ENCODE results near the gene CCDC187.

Gene CCDC187

GRCh38 chr9:136339173-136339957, 35.5 kb upstream of the CCDC187 start:
- DNase-seq (ENCODE audit: low read depth): peak; percentile 76
- no peak overlapping the region for H3K4me3 ChIP-seq (ENCODE audit: low read depth, low read length)
- TF ChIP-seq, protein P1, sequence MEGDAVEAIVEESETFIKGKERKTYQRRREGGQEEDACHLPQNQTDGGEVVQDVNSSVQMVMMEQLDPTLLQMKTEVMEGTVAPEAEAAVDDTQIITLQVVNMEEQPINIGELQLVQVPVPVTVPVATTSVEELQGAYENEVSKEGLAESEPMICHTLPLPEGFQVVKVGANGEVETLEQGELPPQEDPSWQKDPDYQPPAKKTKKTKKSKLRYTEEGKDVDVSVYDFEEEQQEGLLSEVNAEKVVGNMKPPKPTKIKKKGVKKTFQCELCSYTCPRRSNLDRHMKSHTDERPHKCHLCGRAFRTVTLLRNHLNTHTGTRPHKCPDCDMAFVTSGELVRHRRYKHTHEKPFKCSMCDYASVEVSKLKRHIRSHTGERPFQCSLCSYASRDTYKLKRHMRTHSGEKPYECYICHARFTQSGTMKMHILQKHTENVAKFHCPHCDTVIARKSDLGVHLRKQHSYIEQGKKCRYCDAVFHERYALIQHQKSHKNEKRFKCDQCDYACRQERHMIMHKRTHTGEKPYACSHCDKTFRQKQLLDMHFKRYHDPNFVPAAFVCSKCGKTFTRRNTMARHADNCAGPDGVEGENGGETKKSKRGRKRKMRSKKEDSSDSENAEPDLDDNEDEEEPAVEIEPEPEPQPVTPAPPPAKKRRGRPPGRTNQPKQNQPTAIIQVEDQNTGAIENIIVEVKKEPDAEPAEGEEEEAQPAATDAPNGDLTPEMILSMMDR (IDR thresholded peaks at IDR 0.05; ENCODE audit: insufficient read depth, low read depth, low read length, missing control alignments): peak; percentile 97

- no peak overlapping the region for H3K4me3 ChIP-seq (ENCODE audit: low read depth, low read length)
- no peak for DNase-seq (ENCODE audit: low read depth)
- TF ChIP-seq, protein P1 (IDR thresholded peaks at IDR 0.05; ENCODE audit: insufficient read depth, low read depth, low read length, missing control alignments): no peak
These were observed 34.6 kb upstream of the CCDC187 start for GRCh38 chr9:136338511-136338910.

DNA sequence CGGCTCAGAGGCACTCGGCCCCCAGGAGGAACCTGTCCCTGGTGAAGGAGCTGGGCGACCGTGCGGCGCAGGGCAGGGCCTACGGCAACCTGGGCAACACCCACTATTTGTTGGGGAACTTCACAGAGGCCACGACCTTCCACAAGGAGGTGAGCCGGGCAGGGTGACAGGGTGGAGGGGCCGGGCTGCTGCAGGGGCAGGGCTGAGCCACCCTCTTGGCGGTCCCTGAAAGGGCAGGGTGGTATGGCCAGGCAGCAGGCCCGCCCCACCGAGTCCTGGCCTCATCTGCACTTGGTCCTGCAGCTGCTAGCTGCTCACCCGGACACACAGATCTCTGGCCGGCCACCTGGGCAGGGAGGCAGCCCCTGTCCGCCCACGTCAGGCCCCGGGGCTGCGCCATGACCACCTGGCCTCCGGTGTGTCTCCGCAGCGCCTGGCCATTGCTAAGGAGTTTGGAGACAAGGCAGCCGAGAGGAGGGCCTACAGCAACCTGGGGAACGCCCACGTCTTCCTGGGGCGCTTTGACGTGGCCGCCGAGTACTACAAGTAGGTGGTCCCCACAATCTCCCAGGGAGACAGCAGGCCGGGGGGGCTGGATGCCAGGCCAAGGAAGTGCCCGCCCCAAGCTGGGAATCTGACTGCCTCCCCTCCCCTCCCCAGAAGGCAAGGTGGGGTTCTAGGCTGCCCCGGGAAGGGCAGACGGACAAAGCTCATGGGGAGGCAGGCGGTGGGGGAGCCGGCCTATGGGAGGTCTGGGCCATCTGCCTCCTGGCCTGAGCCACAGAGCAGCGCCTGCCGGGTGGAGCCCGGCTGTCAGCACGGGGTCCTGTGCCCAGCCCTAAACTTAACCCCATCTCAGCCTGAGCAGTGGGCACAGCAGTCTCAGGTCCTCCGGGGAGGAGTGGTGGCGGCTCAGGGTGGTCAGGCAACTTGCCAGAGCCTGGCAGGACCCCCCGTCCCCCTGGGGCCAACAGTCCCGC, 33.8 kb upstream of the CCDC187 start:
- TF ChIP-seq, protein P1 (IDR thresholded peaks at IDR 0.05; ENCODE audit: insufficient read depth, low read depth, low read length, missing control alignments): no peak
- no peak for DNase-seq (ENCODE audit: low read depth)
- H3K4me3 ChIP-seq (ENCODE audit: low read depth, low read length): no peak overlapping the region

GRCh38 chr9:136336881-136337280, 33.0 kb upstream of the CCDC187 start:
- TF ChIP-seq, protein P1 (IDR thresholded peaks at IDR 0.05; ENCODE audit: insufficient read depth, low read depth, low read length, missing control alignments): no peak
- no peak overlapping the region for H3K4me3 ChIP-seq (ENCODE audit: low read depth, low read length)
- no peak for DNase-seq (ENCODE audit: low read depth)

DNA sequence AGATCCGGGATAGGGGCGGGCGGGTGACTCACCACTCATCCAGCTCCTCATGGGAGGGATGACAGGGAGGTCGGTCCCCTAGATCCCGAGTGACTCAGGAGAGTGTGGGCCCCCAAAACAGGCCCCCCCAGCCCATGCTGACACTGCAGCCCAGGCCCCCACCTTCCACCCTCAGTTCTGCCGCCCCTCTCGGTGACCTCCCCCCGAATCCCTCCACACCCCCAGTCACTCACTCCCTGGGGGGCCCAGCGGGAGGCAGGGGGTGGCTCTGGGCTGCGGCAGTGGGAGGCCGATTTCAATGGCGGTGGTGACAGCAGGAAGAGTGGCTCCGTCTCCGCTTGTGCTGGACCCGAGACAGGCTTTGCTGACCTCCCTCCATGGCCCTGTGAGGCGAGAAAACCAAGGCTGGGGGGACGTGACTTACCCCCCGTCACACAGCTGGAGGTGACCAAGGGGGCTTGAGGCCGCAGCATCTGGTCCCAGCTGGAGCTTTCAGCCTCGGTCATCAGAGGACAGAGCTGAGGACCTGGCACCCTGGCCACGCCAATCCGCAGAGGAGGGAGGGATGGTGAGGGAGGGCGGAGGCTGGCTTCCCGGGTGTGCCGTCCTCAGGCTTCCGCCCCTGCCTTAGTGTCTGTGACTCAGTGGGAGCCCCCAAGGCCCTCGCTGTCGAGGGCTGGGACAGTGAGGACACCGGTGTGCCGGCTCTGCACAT, 32.4 kb upstream of the CCDC187 start:
- no peak overlapping the region for H3K4me3 ChIP-seq (ENCODE audit: low read depth, low read length)
- DNase-seq (ENCODE audit: low read depth): no peak
- TF ChIP-seq, protein P1 (IDR thresholded peaks at IDR 0.05; ENCODE audit: insufficient read depth, low read depth, low read length, missing control alignments): no peak

DNA sequence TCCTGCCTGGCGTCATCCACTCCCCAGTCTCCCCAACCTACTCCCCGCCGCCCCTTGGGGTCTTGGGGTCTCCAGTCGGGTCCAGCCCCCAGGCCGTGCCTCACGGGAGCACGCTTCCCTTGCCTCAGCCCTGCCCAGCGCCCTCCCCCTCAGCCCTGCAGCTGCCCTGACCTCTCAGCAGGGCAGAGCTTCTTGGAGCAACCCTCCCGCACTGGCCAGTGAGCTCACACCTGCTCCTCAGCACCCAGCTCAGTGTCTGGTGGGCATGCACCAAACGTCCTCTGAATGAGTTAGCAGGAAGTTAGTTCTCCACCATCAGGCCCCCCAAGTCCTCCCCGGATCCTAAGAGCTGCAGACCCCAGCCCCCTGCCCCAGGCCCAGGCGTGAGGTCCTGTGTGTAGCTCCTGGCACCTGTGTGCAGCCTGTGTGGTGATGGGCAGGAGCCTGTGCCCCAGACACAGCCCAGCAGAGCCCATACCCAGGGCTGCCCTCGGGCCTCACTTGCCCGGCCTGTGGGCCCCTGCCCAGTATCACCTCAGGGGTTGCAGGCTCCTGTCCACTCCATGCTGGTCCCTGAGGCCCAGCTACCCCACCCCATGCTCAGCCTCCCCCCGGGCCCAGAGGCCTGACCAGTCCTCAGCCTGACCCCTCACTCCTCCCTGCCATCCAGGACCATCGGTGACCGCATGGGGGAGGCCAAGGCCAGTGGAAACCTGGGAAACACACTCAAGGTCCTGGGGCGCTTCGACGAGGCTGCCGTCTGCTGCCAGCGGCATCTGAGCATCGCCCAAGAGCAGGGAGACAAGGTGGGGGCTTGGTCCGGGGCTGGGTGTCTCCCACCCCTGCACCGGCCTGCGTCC, 31.6 kb upstream of the CCDC187 start:
- H3K4me3 ChIP-seq (ENCODE audit: low read depth, low read length): no peak overlapping the region
- no peak for DNase-seq (ENCODE audit: low read depth)
- TF ChIP-seq, protein P1 (IDR thresholded peaks at IDR 0.05; ENCODE audit: insufficient read depth, low read depth, low read length, missing control alignments): no peak
